ENCODE data around the gene DAPK1. TPM values are rescaled to one million over a fixed set of nuclear protein-coding genes. Genes with fewer than 3 reads are reported as not detected.

Gene DAPK1
- total and polyA plus RNA-seq, 10 of the 15 experiments (the other 5 are each of a cell fraction or from before 2014, with no cell fraction given), result 8.2 to 94.7 (median 51.6) TPM

- RAD21 ChIA-PET (ENCODE audit: unreplicated experiment), result no interaction called here
- peaks cover 18 to 21% of the 10 kb centered on the region in 2 experiments for H3K36me3 ChIP-seq (ENCODE audit: control insufficient read depth in 2 of 2, insufficient read depth in 2 of 2, low read length in 1 of 2)
- no peak overlapping the region for H3K4me3 ChIP-seq
- no peak for ATAC-seq
- 83% methylated on average over 13 of the region's 15 CpGs for WGBS (ENCODE audit: insufficient coverage, insufficient replicate concordance, low lambda C conversion rate, missing lambda C conversion rate)
- no peak overlapping the region for H3K4me2 ChIP-seq (ENCODE audit: control insufficient read depth, insufficient read depth)
- no peaks in the 10 kb centered on the region for H3K79me2 ChIP-seq (ENCODE audit: control insufficient read depth, insufficient read depth, low read length)
- CTCF ChIA-PET, result no interaction called here
- BruUV-seq (replicated peaks), result no TSS peak
- no peak for DNase-seq (ENCODE audit: low read depth, low spot score)
- intact Hi-C loops (cut with micrococcal nuclease; ENCODE audit: unreplicated experiment) (no loop called here), in situ Hi-C loops (cut with MboI) (no loop called here)
- no peak overlapping the region for H3K27ac ChIP-seq (ENCODE audit: control insufficient read depth, insufficient read depth)
- TF ChIP-seq PAX8 (IDR thresholded peaks at IDR 0.05) (no peak), USF1 (IDR thresholded peaks at IDR 0.05; ENCODE audit: borderline replicate concordance, extremely low read length, insufficient read depth, low read depth, low read length) (peak; percentile 10)
- no peaks in the 10 kb centered on the region for H4K20me1 ChIP-seq (ENCODE audit: control insufficient read depth, insufficient read depth)
- POLR2A ChIA-PET, result no interaction called here
- H3K27me3 ChIP-seq (replicated peaks in 1 of 2; ENCODE audit: control insufficient read depth in 2 of 2, insufficient read depth in 2 of 2, low read length in 1 of 2), result no peaks in the 10 kb centered on the region
- SMC1A ChIA-PET (ENCODE audit: uncharacterized antibody, unreplicated experiment), result no interaction called here
- H3K4me1 ChIP-seq (ENCODE audit: control insufficient read depth, insufficient read depth, low read length), result no peaks in the 10 kb centered on the region
- H2AFZ ChIP-seq (ENCODE audit: control insufficient read depth, low read depth, low read length), result no peak overlapping the region
- no peak for FAIRE-seq
- no peak overlapping the region for H3K9ac ChIP-seq (ENCODE audit: control insufficient read depth, insufficient read depth, low read length)
- no peaks in the 10 kb centered on the region; the same call in 2 of the 3 replicates for H3K9me3 ChIP-seq (replicated peaks; ENCODE audit: control insufficient read depth, insufficient read depth, low read length)
These were observed 138.2 kb downstream of the DAPK1 start for GRCh38 chr9:87635656-87636501.

- in situ Hi-C loops (cut with MboI), result no loop called here
- intact Hi-C loops (cut with micrococcal nuclease; ENCODE audit: unreplicated experiment), result no loop called here
- ChIA-PET SMC1A (ENCODE audit: uncharacterized antibody, unreplicated experiment) (no interaction called here), POLR2A (no interaction called here), CTCF (interaction anchor here (1.0 kb wide), 1 partner anchor 10 kb away, joined by 3 read pairs; no protein-coding TSS in a partner anchor), RAD21 (ENCODE audit: unreplicated experiment) (no interaction called here)
- Histone ChIP-seq H3K9ac (ENCODE audit: control insufficient read depth, insufficient read depth, low read length) (no peak overlapping the region), H2AFZ (ENCODE audit: control insufficient read depth, low read depth, low read length) (no peak overlapping the region), H3K9me3 (replicated peaks; ENCODE audit: control insufficient read depth, insufficient read depth, low read length) (no peaks in the 10 kb centered on the region), H3K27ac (ENCODE audit: control insufficient read depth, insufficient read depth) (no peak overlapping the region), H3K4me3 (no peak overlapping the region), H3K4me1 (ENCODE audit: control insufficient read depth, insufficient read depth, low read length) (no peaks in the 10 kb centered on the region), H3K79me2 (ENCODE audit: control insufficient read depth, insufficient read depth, low read length) (no peaks in the 10 kb centered on the region), H4K20me1 (ENCODE audit: control insufficient read depth, insufficient read depth) (no peaks in the 10 kb centered on the region), H3K27me3 (replicated peaks in 1 of 2; ENCODE audit: control insufficient read depth in 2 of 2, insufficient read depth in 2 of 2, low read length in 1 of 2) (no peaks in the 10 kb centered on the region), H3K36me3 (ENCODE audit: control insufficient read depth in 2 of 2, insufficient read depth in 2 of 2, low read length in 1 of 2) (peaks cover 21 to 25% of the 10 kb centered on the region in 2 experiments), H3K4me2 (ENCODE audit: control insufficient read depth, insufficient read depth) (no peak overlapping the region)
- BruUV-seq (replicated peaks), result no TSS peak
- FAIRE-seq (no peak), DNase-seq (ENCODE audit: low read depth, low spot score) (no peak), ATAC-seq (no peak)
- 71% methylated on average over 6 of the region's 6 CpGs for WGBS (ENCODE audit: insufficient coverage, insufficient replicate concordance, low lambda C conversion rate, missing lambda C conversion rate)
- TF ChIP-seq GATAD2B (conservative IDR thresholded peaks at IDR 0.05; ENCODE audit: low read depth), result no peak
- TF ChIP-seq ZNF274 (IDR thresholded peaks at IDR 0.05; ENCODE audit: insufficient read depth, insufficient read length), result no peak
- no peak for TF ChIP-seq CHD4 (IDR thresholded peaks at IDR 0.05)
- TF ChIP-seq ZBTB4 (CRISPR knock-in tag; IDR thresholded peaks at IDR 0.05), result no peak
- no peak for TF ChIP-seq POLR2AphosphoS2 (IDR thresholded peaks at IDR 0.05; ENCODE audit: low read depth, low read length)
- TF ChIP-seq SUZ12 (IDR thresholded peaks at IDR 0.05; ENCODE audit: unreplicated experiment), result no peak
- TF ChIP-seq SREBF2 (IDR thresholded peaks at IDR 0.05; ENCODE audit: low read length), result no peak
- TF ChIP-seq CHD2 (IDR thresholded peaks at IDR 0.05; ENCODE audit: borderline replicate concordance, low read depth, low read length), result no peak
- TF ChIP-seq EP300 (IDR thresholded peaks at IDR 0.05; ENCODE audit: borderline replicate concordance in 1 of 2, control insufficient read depth in 1 of 2, low read depth in 2 of 2, low read length in 2 of 2), result no peak
These were observed 140.6 kb downstream of the DAPK1 start for GRCh38 chr9:87638292-87638691.
